Heart left ventricle (tissue), 13 donors: Measurements from ENCODE around the gene IL17REL.

Experiments used
- POLR2A ChIP-seq, 2 donors: fragments of 450-650 bp; IDR thresholded peaks; one replicate each; pipeline ENCODE4 v1.6.1; 2017; ENCODE audit warnings: antibody characterized with exemption in 2 of 2, mild to moderate bottlenecking in 2 of 2, moderate library complexity in 2 of 2
- TF ChIP-seq, protein P1 (sequence below), 12 donors: fragments of 200-600 bp; sonication (generic) in 4 of 12; IDR thresholded peaks; one replicate each; pipeline versions ENCODE4 v1.5.0 to v1.8.0; 2018 to 2022; ENCODE audit warnings: antibody characterized with exemption in 12 of 12, mild to moderate bottlenecking in 5 of 12
- donor health status: ischemic (EF 13 %, LVEDD 7.1; RV severe dilation, severe dysfunction).
- donor health status: DM: no; HTN: yes; CAD: no.
- donor health status: DM: no; HTN: no; CAD: no.
- donor health status: ischemic (EF 25% LVEDD 6.9; RV normal size, moderate dysfunction).
- donor health status: ischemic (EF 25% LVEDD 5.7; RV mildly dilated, moderate dysfunction).
- donor health status: ischemic (EF 35%, LVEDD 5.7; RV mildly dilated, moderate dysfunction).
- donor health status: nonischemic (EF 11% LVEDD 7.7; RV severe dilation, severe dysfunction).
- donor health status: DM: yes; HTN: yes; CAD: no.
- donor health status: PGD.
- donor health status: ischemic (EF 29% LVEDD 5.4; RV normal size, mild dysfunction).
- donor health status: nonischemic (EF 23%, LVEDD 6.1; RV moderate dilation, normal function).

DNA sequence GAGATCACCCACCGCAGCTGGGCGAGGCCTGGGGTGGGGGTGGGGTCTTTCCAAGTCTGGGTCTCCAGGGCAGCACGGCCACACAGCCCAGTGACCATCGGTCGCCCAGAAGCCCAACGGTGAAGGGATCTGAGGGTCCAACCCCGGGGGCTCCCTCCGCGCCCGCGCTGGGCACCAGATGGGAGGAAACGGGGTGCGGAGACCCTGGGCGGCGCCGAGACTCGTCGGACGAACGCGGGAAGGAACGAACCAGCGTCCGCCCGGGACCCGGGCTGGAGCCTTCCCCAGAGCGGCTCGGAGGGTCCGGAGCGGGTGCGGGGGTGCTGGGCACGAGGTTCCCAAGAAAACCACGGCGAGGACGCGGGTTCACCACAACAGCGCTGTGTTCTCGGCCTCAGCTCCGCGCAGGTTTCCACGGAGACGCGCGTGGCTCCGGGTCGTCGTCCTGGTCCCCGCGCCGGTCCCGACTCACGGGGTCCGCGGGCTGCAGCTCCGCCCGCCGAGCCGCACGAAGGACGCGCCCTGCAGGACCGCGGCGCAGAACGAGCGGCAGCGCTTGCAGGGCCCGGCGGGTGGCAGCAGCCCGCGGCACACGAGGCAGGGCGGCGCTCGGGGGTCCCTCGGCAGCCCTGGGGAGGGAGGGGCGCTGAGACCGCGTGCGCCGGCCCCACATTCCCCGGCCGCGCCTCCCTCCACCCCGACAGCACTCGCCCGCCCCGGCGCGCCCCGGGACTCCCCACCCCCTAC, 2.3 kb upstream of the IL17REL start:
- TF ChIP-seq, protein P1, sequence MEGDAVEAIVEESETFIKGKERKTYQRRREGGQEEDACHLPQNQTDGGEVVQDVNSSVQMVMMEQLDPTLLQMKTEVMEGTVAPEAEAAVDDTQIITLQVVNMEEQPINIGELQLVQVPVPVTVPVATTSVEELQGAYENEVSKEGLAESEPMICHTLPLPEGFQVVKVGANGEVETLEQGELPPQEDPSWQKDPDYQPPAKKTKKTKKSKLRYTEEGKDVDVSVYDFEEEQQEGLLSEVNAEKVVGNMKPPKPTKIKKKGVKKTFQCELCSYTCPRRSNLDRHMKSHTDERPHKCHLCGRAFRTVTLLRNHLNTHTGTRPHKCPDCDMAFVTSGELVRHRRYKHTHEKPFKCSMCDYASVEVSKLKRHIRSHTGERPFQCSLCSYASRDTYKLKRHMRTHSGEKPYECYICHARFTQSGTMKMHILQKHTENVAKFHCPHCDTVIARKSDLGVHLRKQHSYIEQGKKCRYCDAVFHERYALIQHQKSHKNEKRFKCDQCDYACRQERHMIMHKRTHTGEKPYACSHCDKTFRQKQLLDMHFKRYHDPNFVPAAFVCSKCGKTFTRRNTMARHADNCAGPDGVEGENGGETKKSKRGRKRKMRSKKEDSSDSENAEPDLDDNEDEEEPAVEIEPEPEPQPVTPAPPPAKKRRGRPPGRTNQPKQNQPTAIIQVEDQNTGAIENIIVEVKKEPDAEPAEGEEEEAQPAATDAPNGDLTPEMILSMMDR (IDR thresholded peaks at IDR 0.05) = no peak
- no peak for TF ChIP-seq POLR2A (IDR thresholded peaks at IDR 0.05)
